Anterior cingulate cortex (tissue), 58 donors: ENCODE results near the gene RPTOR.
"Not testable (repeated sequence)": the region's sequence is repeated elsewhere in the genome, so short reads cannot be mapped to it uniquely, and the experiment has no call there.

Experiments
- DNase-seq, 58 donors: peaks; one replicate each; lab custom pipeline; 2025; lab: John Stamatoyannopoulos, UW

The RPTOR gene

GRCh38 chr17:80545499-80545826, 825 bp downstream of the RPTOR start:
- DNase-seq, result no peak

DNA sequence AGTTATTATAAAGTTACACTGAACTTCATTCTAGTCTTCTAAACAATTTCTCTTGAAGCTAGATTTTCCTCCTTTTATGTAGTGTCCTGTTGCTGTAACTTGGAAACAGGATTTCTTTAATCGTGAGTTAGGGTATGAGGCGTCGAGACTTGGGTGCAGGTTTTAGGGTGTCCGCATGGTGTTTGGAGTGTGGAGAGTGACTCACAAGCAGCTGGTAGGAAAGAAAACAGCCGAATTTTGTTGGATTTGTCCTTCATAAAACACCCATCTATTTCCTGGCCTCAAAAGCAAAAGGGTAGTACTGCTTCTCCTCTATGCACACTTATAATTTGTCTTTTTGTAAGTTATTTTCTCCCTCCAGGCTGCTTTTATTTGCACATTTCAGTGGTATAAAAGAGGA, 1.6 kb downstream of the RPTOR start:
- DNase-seq, result no peak

DNA sequence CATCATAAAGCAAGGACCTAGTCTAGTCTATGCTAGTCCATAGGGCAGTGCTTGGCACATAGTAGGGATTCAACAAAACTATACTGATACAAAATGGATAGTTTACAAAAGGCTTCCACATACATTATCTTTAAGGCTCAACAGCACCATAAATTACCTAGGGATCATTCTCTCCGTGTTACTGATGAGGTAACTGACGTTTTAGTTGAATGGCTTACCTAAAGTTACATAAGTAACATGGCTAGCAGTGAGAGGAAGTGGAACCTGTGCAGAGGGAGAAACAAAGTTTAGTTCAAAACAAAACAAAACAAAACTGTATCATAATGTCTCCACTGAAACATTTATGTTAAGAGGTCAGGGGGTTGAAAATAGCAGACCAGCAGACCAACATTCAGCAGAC, 7.9 kb downstream of the RPTOR start:
- DNase-seq, result no peak

DNA sequence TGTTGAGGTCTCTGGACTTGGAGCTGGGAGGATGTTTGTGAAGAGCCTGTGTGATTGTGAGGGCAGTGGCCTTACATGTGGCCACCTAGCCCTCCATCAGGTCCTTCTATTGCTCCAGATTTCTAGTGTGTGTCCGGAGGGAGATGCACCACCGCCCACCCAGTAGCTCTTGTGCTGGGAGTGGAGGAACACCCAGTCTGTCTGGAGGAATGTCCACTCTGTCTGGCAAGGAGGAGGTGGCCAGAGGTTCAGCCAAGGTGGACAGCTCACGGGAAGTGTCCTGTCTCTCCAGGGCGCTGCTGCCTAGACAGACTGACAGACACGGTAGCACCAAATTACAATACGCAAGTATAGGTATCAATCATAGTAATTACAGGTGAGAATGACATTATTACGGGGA, 10.6 kb downstream of the RPTOR start:
- DNase-seq, result no peak

DNA sequence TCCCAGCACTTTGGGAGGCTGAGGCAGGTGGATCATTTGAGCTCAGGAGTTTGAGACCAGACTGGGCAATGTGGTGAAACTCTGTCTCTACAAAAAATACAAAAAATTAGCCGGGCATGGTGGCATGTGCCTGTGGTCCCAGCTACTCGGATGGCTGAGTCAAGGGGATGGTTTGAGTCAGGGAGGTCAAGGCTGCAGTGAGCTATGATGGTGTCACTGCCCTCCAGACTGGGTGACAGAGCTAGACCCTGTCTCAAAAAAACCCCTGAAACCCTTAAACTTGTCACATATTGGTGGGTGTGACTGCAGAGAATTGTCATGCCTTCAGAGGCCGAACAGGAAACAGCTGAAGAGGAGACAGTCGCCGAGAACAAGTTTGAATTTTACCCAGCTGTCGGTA, 13.4 kb downstream of the RPTOR start:
- no peak for DNase-seq

DNA sequence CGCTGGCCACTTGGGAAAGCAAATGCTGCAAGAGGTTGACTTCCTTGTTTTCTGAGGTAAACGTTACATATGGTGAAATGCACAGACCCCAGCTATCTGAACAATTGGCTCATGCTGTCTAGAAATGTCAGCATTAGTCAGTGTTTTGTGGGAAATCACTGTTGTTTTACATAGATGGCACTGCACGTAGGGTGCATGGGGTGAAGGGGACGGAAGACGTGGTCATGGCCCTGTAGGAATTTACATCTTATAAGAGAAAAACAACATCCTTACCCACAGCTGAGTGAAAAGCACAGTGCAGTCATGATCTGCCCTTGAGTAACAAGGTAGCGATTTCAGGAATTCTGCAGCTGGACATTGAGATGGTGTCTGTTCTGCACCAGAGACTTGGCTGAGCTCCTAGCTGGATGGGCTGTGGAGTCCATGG, 15.2 kb downstream of the RPTOR start:
- DNase-seq, result no peak

GRCh38 chr17:80561541-80562114, 17.0 kb downstream of the RPTOR start:
- DNase-seq, result no peak

DNA sequence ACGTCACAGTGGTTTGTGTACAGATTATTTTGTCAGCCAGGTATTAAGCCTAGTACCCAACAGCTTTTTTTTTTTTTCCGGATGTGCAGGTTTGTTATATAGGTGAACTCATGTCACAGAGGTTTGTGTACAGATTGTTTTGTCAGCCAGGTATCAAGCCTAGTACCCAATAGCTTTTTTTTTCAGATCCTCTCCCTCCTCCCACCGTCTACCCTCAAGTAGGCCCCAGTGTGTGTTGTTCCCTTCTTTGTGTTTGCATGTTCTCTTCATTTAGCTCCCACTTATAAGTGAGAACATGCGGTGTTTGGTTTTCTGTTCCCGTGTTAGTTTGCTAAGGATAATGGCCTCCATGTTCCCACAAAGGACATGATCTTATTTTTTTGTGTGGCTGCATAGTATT, 19.9 kb downstream of the RPTOR start:
- no peak for DNase-seq

DNA sequence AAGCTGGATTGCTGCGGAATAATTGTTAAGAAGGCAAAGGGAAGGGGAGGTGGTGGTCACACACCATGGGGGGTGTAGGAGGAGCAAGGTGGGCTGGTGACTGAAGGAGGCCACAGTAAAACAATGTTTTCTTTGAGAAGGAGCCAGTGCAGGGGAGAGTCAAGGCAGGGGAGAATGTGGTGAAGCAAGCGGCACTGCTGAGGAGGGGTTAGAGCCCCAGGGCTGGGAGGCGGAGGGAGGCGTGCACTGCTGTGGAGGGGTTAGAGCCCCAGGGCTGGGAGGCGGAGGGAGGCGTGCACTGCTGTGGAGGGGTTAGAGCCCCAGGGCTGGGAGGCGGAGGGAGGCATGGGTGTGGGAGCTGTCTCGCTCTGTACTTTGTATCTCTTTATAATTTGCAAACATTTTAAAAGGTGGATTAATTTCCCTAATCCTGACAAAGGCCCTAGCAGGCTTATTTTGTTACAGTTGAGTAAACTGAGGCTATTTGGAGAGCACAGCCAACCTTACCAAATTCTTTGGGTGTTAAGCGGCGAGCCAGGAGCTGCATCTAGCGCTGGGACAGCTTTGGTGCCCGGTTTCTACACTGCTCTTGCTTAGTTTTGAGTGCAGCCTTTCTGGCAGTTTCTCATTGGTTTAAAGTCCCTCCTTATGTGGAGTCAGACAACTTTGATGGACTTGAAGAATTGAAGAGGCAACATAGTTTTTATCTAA, 20.9 kb downstream of the RPTOR start:
- DNase-seq, result no peak

DNA sequence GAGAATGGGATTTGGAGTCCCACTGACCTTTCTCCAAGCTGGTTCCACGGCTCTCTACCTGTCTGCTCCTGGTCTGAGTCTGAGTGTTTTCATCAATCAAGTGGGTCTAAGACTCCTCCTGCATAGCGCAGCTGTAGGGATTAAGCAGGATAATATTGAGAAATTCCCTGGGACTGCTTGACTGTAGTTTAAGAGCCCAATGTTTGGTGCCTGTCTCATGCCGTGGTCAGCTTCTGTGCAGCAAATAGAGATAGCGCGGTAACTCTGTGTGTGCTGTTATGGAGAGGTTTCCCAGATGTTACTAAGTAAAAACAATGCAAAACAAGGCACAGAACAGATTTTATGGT, 21.4 kb downstream of the RPTOR start:
- no peak for DNase-seq

- no peak for DNase-seq
Measured at GRCh38 chr17:80568246-80568645, 23.6 kb downstream of the RPTOR start.

DNA sequence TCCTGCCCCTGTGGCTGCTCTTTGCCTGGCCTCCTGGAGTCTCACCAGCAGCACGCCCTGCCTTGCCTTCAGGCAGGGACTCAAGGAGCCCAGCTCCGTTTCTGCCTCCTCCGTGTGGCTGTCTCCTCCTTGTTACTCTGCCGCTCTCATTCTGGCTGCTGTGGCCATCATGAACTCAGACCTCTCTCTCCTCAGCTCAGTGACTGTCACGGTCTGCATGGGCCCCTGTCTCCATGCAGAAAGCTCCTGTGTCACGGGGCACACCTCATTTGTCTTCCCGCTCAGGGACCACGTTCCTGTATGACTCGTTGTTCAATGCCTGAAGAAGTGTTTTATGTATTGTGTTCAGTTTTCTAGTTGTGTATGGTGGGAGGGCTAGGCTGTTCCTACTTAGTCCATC, 25.3 kb downstream of the RPTOR start:
- no peak for DNase-seq

- DNase-seq, result no peak
Measured at GRCh38 chr17:80573701-80574100, 29.1 kb downstream of the RPTOR start.

- no peak for DNase-seq
Measured at GRCh38 chr17:80574496-80574895, 29.9 kb downstream of the RPTOR start.

- DNase-seq, result peak in 26 of 58 donors; percentile 1 to 41 (median 16)
Measured at GRCh38 chr17:80575057-80575875, 30.6 kb downstream of the RPTOR start.

GRCh38 chr17:80577876-80578570, 33.4 kb downstream of the RPTOR start:
- no peak for DNase-seq

- not testable (repeated sequence) for DNase-seq
Measured at GRCh38 chr17:80578668-80579388, 34.2 kb downstream of the RPTOR start.

DNA sequence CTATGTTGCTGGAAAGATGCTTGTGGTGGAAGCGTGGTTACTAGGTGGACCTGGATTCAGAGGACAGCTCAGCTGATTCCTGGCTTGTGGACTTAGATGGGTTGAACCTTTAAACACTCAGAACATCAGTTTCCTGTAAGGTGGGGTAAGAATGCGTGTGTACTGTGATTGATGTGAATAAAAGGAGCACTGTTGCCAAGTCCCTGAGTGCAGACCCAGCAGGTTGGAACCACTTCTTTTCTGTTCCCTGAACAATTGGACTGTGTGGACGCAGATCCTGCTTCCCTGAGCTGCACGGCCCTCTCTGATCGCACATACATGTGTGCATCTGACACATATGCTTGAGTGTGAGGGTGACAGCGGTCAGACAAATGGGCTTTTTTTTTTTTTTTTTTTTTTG, 37.5 kb downstream of the RPTOR start:
- no peak for DNase-seq

DNA sequence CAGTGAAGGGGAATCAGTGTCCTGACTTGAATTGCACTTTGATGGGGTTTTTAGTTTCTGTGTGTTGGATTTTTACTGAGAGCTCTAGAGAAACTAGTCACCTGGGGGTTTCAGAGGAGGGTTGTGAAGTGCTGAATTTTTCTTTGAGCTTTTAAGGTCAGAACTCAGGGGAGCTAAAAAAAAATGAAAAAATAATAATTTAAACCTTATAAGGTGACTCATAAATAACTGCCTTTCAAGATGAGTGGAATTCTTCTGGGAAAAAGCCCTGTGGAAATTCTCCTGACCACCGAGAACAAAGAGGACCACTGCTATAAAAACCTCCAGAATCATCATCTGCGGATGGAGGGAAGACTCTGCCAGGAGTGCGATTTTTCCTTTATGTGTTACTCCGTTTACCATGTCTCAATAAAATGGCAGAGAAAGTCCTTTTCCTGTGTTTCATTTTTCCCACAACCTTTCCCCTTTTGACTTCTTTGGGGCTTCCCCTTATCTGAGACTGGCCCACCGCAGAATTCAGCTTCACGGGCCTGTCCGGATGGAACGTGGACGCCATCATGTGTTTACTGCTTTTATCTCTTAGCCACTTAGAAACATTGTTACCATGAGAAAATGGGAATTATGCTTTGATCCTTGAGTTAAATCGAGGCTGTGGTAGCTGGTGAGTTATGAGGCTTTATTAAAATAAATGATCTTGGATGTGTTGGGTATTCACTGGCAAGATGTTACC, 39.7 kb downstream of the RPTOR start:
- no peak for DNase-seq
